ENCODE measurements around the gene CPNE8.

CPNE8 gene

DNA sequence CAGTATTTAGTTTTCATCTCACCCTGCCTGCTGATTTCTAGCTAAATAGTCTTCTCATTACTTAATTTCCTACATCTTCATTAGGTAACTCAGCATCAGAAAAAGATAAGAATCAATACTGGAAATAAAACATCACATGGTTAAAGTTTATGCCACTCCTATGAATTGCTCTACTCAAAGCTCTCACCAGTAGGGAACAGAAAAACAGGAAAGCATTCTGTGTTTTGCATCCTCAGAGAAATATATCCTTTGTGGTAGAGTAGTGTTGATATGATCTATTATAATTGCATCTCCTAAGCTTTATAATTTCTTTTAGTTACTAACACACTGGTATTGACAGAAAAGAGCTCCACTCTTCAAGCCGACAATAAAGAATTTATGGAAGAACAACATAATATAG, 9.9 kb downstream of the CPNE8 start:
- no peak for DNase-seq

GRCh38 chr12:38892976-38893375, 12.4 kb downstream of the CPNE8 start:
- DNase-seq = no peak

GRCh38 chr12:38892087-38892786, 13.2 kb downstream of the CPNE8 start:
- DNase-seq = no peak

- no peak for DNase-seq
Observed at GRCh38 chr12:38890102-38890855, 15.1 kb downstream of the CPNE8 start.

DNA sequence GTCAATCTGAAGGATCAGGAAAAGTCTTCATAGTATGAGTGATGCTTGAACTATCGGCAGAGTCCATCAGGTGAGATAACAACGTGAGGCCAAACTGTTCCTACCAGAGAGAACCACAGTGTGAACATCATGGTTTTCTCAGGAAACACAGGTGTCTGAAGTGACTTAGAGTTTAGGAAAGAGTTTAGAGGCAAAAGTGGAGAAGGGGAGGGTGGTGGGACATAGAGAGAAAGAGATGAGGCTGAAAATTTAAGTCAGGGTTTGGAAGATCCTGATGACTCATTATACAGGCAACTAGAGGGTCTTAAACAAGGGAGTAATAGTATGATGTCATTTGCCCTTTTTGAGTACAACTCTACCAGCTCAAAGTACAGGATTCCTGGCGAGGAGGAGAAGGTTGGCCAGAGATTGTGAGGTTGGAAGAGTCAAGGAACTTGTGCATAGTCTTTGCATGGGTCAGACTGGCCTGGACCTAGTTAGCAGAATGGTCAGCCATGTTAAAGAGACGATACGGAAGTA, 16.0 kb downstream of the CPNE8 start:
- DNase-seq = no peak

GRCh38 chr12:38887770-38888169, 17.6 kb downstream of the CPNE8 start:
- DNase-seq = no peak

- DNase-seq = no peak
Observed at GRCh38 chr12:38886931-38887330, 18.5 kb downstream of the CPNE8 start.

- DNase-seq = peak; percentile 17
Observed at GRCh38 chr12:38886064-38886463, 19.3 kb downstream of the CPNE8 start.

GRCh38 chr12:38884666-38885065, 20.7 kb downstream of the CPNE8 start:
- DNase-seq = no peak

DNA sequence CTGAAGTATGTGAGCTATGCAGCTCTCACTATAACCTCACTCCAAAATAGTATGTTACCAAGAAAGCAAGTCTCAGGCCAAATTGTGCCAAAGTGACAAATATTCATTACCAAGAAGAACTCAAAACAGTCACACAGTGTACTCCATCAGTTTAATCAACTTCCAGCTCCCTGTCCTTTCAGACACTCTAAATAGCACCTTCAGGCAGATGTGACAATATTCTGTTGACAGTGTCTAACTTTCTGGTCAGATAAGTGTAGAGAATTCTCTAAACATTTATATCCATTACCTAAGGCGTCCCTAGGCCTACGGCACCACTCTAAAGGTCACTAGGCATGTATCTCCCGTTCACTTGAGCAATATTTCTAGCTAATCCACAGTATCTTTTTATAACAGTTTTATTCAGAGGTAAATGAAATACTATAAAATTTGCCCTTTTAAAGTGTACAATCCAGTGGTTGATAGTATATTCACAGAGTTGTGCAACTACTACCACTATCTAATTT, 21.7 kb downstream of the CPNE8 start:
- DNase-seq = no peak

DNA sequence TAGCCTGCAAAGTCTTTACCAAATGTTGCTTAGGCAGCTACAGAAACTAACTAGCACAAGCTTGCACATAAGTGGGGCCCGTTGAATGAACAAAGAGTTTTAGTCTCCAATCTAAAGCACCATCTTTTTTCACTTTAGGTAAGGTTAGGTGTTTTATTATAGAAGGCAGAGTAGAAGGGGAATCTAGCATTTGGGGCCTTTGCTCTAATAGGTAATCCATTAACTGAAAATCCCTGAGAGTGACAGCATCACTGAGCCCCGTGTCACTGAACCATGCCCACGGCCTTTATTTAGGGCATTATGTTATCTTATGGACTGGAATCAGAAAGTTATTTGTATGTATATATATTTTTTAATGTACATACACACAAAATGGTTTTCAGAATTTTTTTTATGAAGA, 25.1 kb downstream of the CPNE8 start:
- DNase-seq = no peak

GRCh38 chr12:38878986-38879385, 26.4 kb downstream of the CPNE8 start:
- DNase-seq = no peak

DNA sequence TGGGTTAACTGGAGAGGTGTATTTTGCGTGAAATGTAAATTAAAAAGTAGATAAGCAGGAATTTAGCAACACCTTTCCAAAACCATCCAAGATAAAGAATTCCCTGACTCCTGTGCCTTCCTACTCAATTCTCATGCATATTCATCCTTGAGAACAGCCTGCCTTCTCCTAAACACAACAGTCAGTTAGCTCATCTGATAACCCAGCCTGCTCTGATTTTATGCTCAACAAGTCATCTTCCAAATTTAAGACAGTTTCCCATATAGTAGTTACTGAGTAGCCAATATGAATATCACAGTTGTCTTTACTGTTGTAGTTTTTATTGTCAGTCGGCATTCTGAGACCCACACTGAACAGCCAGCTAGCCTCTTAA, 27.1 kb downstream of the CPNE8 start:
- DNase-seq = no peak

DNA sequence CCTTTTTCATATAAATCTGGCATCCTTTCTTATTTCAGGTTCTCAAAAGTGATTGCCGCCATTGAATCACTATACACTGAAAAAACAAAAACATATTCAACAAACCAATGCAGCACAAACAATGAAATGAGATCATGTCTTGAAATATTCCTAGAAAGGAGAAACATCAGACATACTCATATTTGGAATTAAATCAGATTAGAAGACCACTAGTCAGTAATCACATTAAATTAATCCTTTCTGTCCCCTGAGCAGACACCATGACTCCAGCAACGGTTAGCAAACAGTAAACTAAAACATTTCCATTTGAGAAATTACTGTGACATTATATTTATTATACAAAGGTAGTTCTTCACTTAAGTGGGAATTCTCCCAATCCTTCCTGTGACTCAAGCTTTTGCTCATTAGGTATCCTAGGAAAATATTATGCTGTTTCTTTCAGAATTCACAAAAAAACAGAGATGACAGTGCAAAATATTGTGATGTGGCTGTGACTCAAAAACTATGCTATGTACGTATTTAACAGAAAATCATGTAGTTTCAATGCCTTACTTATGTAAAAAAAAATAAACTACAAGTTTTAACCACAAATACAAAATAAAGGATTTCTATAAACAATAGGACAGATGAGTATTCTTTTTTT, 29.7 kb downstream of the CPNE8 start:
- no peak for DNase-seq

DNA sequence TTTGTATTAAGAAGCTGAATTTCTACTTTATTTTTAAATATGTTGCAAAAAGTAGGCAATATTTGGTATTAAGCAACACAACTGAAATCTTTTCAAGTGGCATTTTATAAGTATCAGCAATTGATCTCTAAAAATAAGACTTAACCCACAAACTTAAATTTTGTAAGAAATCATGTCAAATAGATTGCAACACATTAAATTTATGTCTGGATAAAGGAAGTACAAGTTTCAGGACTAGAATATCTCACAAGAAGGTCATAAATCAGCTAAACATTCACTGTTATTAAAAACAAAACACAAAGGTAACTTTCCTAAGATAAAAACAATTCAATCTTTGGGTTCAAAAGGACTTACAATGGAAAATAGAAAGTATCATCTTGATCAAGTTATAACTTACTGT, 32.8 kb downstream of the CPNE8 start:
- DNase-seq = no peak

GRCh38 chr12:38872156-38872555, 33.2 kb downstream of the CPNE8 start:
- DNase-seq = no peak

DNA sequence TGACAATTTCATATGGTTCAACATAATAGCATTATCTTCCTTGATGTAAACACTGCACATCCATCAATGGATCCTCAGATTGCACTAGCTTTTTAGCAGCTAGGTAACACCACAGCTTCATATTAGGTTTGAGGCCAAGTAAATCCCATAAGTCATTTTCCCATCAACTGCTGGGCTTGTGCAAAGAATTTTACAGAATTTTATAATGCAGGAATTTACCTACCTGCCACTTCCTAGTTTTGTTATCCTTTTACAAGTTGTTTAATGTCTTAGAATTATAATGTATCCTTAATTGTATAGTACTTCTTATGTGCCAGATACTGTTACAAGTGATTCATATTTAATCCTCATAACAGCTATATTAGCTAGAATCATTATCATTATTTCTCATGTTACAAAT, 36.4 kb downstream of the CPNE8 start:
- DNase-seq = no peak

GRCh38 chr12:38850461-38850860, 54.9 kb downstream of the CPNE8 start:
- DNase-seq = no peak

DNA sequence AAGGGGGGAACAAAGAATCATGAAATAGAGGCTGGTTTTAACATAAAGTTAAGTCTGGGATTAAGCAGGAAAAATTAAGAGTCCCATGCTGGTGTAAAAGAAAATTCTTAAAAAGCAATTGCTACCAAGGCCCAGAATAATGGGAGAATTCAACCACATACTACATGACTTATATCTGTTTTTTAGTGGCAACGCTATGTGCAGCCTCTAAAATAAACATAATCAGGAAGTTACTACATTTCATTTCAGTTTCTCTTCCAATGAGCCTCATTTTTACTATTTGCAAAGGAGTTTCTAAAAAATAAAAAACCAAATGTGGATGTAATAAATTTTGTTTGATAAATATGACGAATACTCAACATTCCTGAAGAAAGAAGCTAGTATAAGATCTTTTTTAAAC, 58.1 kb downstream of the CPNE8 start:
- DNase-seq = no peak

GRCh38 chr12:38844267-38844666, 61.1 kb downstream of the CPNE8 start:
- DNase-seq = no peak

DNA sequence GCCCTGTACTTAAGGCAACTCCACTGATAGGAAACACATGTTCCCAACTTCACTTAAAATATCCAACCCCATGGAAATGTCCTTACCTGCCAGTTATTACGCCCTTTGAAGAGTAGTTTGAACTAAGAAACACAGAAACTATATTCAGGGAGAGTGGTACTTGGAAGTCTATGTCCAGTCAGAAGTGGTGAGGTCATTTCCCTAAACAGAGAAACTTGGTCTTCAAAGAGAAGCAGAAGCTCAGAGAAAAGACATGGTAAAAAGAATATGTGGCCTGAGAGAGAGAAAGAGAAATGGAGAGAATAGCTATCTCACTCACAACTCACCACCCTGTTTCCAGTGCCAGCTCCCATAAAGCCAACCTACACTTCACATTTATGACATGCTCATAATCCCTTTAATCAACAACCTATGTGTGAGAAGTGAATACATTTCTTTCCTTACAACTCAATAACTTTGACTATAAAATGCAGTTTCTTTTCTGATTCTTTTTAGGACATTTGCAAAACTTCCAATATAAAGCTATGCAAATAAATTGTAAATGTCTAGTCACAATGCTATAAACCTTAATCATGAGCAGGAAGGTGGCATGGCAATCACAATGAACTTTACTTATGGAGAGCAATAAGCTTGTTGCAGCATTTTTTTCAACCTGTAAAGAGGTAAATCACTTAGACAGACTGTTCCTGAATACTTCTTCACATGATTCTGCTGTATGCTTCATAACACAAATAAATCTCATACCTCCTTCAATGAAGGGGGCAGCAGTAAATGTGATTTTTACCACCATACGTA, 67.1 kb downstream of the CPNE8 start:
- DNase-seq = no peak

- no peak for DNase-seq
Observed at GRCh38 chr12:38831715-38832114, 73.7 kb downstream of the CPNE8 start.

- no peak for DNase-seq
Observed at GRCh38 chr12:38825006-38825405, 80.4 kb downstream of the CPNE8 start.
